ENCODE measurements around the gene KIAA0513. TPM values are rescaled to one million over a fixed set of nuclear protein-coding genes. Genes with fewer than 3 reads are reported as not detected.

Gene KIAA0513
- total RNA-seq, 2 experiments from 2014 or later, result 9.0 to 10.9 TPM

DNA sequence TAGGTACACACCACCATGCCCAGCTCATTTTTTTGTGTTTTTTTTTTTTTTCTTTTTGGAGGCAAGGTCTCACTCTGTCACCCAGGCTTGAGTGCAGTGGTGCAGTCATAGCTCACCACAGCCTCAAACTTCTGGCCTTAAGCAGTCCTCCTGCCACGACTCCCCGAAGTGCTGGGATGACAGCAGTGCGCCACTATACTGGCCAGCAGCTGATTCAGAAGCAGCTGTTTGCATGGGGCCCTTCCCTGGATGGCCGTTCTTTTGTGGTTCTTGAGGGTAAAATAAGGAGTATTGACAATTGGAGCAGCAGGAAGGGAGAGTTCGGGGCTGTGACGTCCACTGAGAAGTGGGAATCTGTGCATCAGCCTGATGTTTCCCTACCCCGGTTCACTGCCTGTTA lies 41.6 kb downstream of the KIAA0513 start:
- H3K4me1 Mint-ChIP-seq (ENCODE audit: low read depth), result no peaks in the 10 kb centered on the region
- ATAC-seq (ENCODE audit: poor library complexity) (no peak), DNase-seq (no peak)
- Histone ChIP-seq H3K27ac (ENCODE audit: low read depth in 1 of 2, low read length in 2 of 2) (no peak overlapping the region), H3K27me3 (ENCODE audit: control insufficient read depth in 1 of 2, insufficient read depth in 2 of 2, low read length in 2 of 2) (no peaks in the 10 kb centered on the region), H3K4me1 (ENCODE audit: insufficient read depth, low read length) (no peaks in the 10 kb centered on the region), H3K4me3 (ENCODE audit: low read length) (no peak overlapping the region), H3K9me3 (ENCODE audit: control insufficient read depth in 1 of 2, insufficient read depth in 1 of 2, low read length in 2 of 2) (no peaks in the 10 kb centered on the region), H3K36me3 (ENCODE audit: insufficient read depth, low read length) (peaks cover 48% of the 10 kb centered on the region)
- POLR2A ChIA-PET, result interaction anchor here (1.2 kb wide), 1 partner anchor 14 kb away, joined by 3 read pairs; no protein-coding TSS in a partner anchor
- CTCF ChIA-PET, result no interaction called here
- no peaks in the 10 kb centered on the region for H3K9me3 Mint-ChIP-seq
- H3K4me3 Mint-ChIP-seq, result no peak overlapping the region
- no peak overlapping the region for H3K27ac Mint-ChIP-seq
- TF ChIP-seq, protein P1, sequence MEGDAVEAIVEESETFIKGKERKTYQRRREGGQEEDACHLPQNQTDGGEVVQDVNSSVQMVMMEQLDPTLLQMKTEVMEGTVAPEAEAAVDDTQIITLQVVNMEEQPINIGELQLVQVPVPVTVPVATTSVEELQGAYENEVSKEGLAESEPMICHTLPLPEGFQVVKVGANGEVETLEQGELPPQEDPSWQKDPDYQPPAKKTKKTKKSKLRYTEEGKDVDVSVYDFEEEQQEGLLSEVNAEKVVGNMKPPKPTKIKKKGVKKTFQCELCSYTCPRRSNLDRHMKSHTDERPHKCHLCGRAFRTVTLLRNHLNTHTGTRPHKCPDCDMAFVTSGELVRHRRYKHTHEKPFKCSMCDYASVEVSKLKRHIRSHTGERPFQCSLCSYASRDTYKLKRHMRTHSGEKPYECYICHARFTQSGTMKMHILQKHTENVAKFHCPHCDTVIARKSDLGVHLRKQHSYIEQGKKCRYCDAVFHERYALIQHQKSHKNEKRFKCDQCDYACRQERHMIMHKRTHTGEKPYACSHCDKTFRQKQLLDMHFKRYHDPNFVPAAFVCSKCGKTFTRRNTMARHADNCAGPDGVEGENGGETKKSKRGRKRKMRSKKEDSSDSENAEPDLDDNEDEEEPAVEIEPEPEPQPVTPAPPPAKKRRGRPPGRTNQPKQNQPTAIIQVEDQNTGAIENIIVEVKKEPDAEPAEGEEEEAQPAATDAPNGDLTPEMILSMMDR (IDR thresholded peaks at IDR 0.05), result no peak
- intact Hi-C loops (cut with DNase I, micrococcal nuclease), result no loop called here
- H3K36me3 Mint-ChIP-seq (ENCODE audit: low read depth), result peaks cover 53% of the 10 kb centered on the region
- H3K27me3 Mint-ChIP-seq, result no peaks in the 10 kb centered on the region

DNA sequence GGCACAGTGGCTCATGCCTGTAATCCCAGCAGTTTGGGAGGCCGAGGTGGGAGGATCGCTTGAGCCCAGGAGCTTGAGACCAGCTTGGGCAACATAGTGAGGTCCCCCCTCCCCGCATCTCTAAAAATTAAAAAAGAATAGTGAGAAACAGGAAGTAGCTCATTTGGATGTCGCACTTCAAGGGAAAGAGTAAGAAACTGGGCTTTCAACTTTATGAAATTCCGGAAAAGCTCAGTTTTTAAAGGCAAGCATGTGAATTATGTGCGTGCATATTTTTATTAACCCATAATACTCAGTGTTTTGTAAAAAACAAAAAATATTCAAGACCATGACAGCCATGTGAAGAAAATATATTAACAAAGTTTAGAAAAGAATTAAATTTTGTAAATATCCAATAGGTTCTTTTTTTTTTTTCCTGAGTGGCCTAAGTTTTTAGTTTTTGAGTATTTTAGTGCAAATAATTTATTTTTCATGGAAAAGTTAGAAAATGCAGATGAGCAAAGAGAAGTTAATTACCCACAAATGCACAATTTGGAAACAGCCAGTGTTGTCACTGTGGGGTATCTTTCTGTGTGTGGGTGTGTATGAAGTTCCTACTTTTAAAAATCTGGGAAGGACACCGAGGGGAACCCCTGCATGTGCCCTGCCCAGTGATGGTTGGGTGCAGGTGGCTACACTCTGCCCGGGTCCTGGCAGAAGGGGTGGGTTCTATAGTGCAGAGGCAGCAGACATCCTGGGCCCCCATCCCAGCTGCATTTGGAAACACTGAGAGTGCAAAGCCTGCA lies 44.7 kb downstream of the KIAA0513 start:
- ATAC-seq (ENCODE audit: poor library complexity) (no peak), DNase-seq (no peak)
- Histone ChIP-seq H3K27me3 (ENCODE audit: control insufficient read depth in 1 of 2, insufficient read depth in 2 of 2, low read length in 2 of 2) (no peaks in the 10 kb centered on the region), H3K36me3 (ENCODE audit: insufficient read depth, low read length) (peaks cover 56% of the 10 kb centered on the region), H3K4me3 (ENCODE audit: low read length) (no peak overlapping the region), H3K9me3 (ENCODE audit: control insufficient read depth in 1 of 2, insufficient read depth in 1 of 2, low read length in 2 of 2) (no peaks in the 10 kb centered on the region), H3K4me1 (ENCODE audit: insufficient read depth, low read length) (no peaks in the 10 kb centered on the region), H3K27ac (ENCODE audit: low read depth in 1 of 2, low read length in 2 of 2) (no peak overlapping the region)
- Mint-ChIP-seq H3K36me3 (ENCODE audit: low read depth) (peaks cover 59% of the 10 kb centered on the region), H3K27ac (no peak overlapping the region), H3K4me1 (ENCODE audit: low read depth) (no peaks in the 10 kb centered on the region), H3K9me3 (no peaks in the 10 kb centered on the region), H3K4me3 (no peak overlapping the region), H3K27me3 (no peaks in the 10 kb centered on the region)
- POLR2A ChIA-PET, result no interaction called here
- CTCF ChIA-PET, result interaction anchor here (2.1 kb wide), 1 partner anchor 14 kb away, joined by 4 read pairs; no protein-coding TSS in a partner anchor
- TF ChIP-seq, protein P1 (IDR thresholded peaks at IDR 0.05), result no peak
- intact Hi-C loops (cut with DNase I, micrococcal nuclease), result no loop called here

DNA sequence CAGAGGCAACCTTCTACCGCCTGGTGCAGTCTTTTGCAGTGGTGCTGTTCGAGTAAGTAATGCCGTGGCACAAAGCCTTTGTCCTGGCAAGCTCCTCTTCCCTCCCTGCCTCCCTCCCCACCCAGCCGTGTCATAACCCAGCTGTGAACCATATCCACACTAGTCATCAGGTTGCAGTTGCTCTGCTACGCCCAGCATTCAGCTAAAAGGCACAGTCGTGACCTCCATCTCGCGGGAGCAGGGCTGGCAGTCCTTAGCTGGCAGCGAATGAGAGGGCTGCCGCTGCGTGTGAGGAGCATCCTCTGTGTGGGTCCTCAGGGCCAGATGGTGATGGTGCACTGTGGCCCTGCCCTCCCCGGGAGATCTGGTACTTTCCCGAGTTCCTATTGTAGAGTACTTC lies 45.4 kb downstream of the KIAA0513 start:
- Mint-ChIP-seq H3K36me3 (ENCODE audit: low read depth) (peaks cover 62% of the 10 kb centered on the region), H3K9me3 (no peaks in the 10 kb centered on the region), H3K4me3 (no peak overlapping the region), H3K4me1 (ENCODE audit: low read depth) (no peaks in the 10 kb centered on the region), H3K27ac (no peak overlapping the region), H3K27me3 (no peaks in the 10 kb centered on the region)
- Histone ChIP-seq H3K4me3 (ENCODE audit: low read length) (no peak overlapping the region), H3K36me3 (ENCODE audit: insufficient read depth, low read length) (peaks cover 58% of the 10 kb centered on the region), H3K27ac (ENCODE audit: low read depth in 1 of 2, low read length in 2 of 2) (no peak overlapping the region), H3K9me3 (ENCODE audit: control insufficient read depth in 1 of 2, insufficient read depth in 1 of 2, low read length in 2 of 2) (no peaks in the 10 kb centered on the region), H3K4me1 (ENCODE audit: insufficient read depth, low read length) (no peaks in the 10 kb centered on the region), H3K27me3 (ENCODE audit: control insufficient read depth in 1 of 2, insufficient read depth in 2 of 2, low read length in 2 of 2) (no peaks in the 10 kb centered on the region)
- TF ChIP-seq, protein P1 (IDR thresholded peaks at IDR 0.05), result no peak
- CTCF ChIA-PET, result interaction anchor here (2.1 kb wide), 1 partner anchor 14 kb away, joined by 4 read pairs; no protein-coding TSS in a partner anchor
- POLR2A ChIA-PET, result no interaction called here
- intact Hi-C loops (cut with DNase I, micrococcal nuclease), result no loop called here
- ATAC-seq (ENCODE audit: poor library complexity) (no peak), DNase-seq (no peak)

All from CD4-positive, alpha-beta T cell (primary cell).